IPS-11a (cell line): ENCODE results near the gene TEKT2.

Experiments used
- H3K4me3 ChIP-seq: one replicate; pipeline ENCODE4 v1.5.1; 2013; ENCODE audit warnings: low read depth, low read length, control low read depth

TEKT2 gene

GRCh38 chr1:36083635-36084496, at the start of gene TEKT2:
TEKT2 (plus strand) TSS chr1:36084094; CDS start chr1:36084922, 828 bp downstream.
- peak within 1 kb of the TSS; percentile 39 for H3K4me3 ChIP-seq

- no peak overlapping the region for H3K4me3 ChIP-seq
These were observed 49.2 kb upstream of the TEKT2 start for GRCh38 chr1:36034692-36035091.

GRCh38 chr1:36035154-36035553, 48.7 kb upstream of the TEKT2 start:
- no peak overlapping the region for H3K4me3 ChIP-seq

GRCh38 chr1:36040238-36040637, 43.7 kb upstream of the TEKT2 start:
- no peak overlapping the region for H3K4me3 ChIP-seq

- no peak overlapping the region for H3K4me3 ChIP-seq
These were observed 32.1 kb upstream of the TEKT2 start for GRCh38 chr1:36051821-36052220.

GRCh38 chr1:36053978-36054377, 29.9 kb upstream of the TEKT2 start:
- H3K4me3 ChIP-seq = no peak overlapping the region

- H3K4me3 ChIP-seq = no peak overlapping the region
These were observed 28.2 kb upstream of the TEKT2 start for GRCh38 chr1:36055706-36056105.

GRCh38 chr1:36062315-36062714, 21.6 kb upstream of the TEKT2 start:
- H3K4me3 ChIP-seq = no peak overlapping the region

GRCh38 chr1:36067871-36068270, 16.0 kb upstream of the TEKT2 start:
- no peak overlapping the region for H3K4me3 ChIP-seq

GRCh38 chr1:36068866-36069265, 15.0 kb upstream of the TEKT2 start:
- no peak overlapping the region for H3K4me3 ChIP-seq

GRCh38 chr1:36070349-36070748, 13.5 kb upstream of the TEKT2 start:
- H3K4me3 ChIP-seq = no peak overlapping the region

GRCh38 chr1:36076979-36077573, 6.8 kb upstream of the TEKT2 start:
- H3K4me3 ChIP-seq = no peak overlapping the region

- H3K4me3 ChIP-seq = no peak overlapping the region
These were observed 3.7 kb upstream of the TEKT2 start for GRCh38 chr1:36080236-36080635.

GRCh38 chr1:36080801-36081200, 3.1 kb upstream of the TEKT2 start:
- no peak overlapping the region for H3K4me3 ChIP-seq

GRCh38 chr1:36081926-36082485, 1.9 kb upstream of the TEKT2 start:
- no peak overlapping the region for H3K4me3 ChIP-seq

GRCh38 chr1:36083219-36083618, 675 bp upstream of the TEKT2 start:
- H3K4me3 ChIP-seq = no peak overlapping the region

GRCh38 chr1:36084497-36085115, 712 bp downstream of the TEKT2 start:
- H3K4me3 ChIP-seq = peak overlapping the region; percentile 39

GRCh38 chr1:36085126-36085525, 1.2 kb downstream of the TEKT2 start:
- H3K4me3 ChIP-seq = no peak overlapping the region

- H3K4me3 ChIP-seq = no peak overlapping the region
These were observed 2.0 kb downstream of the TEKT2 start for GRCh38 chr1:36085686-36086526.

- H3K4me3 ChIP-seq = no peak overlapping the region
These were observed 2.8 kb downstream of the TEKT2 start for GRCh38 chr1:36086529-36087232.
